Osteoblast (primary cell): ENCODE data around the gene ZIC4. TPM values are rescaled to one million over a fixed set of nuclear protein-coding genes. Genes with fewer than 3 reads are reported as not detected.

Source experiments
- DNase-seq: peaks from one replicate; pipeline ENCODE4 v3.0.0; 2011; ENCODE audit warnings: low spot score, mixed read lengths; ENCODE audit not compliant: insufficient read length; ENCODE audit errors: missing footprints
- H2AFZ ChIP-seq: 2 replicates; pipeline ENCODE4 v1.6.0; 2011; ENCODE audit warnings: mild to moderate bottlenecking, low read length
- H3K27ac ChIP-seq: 2 replicates; pipeline ENCODE4 v1.5.1; 2011; ENCODE audit warnings: mild to moderate bottlenecking, low read depth, low read length, moderate library complexity
- H3K27me3 ChIP-seq: 2 replicates; pipeline ENCODE4 v1.6.0; 2012; ENCODE audit warnings: mild to moderate bottlenecking, control low read depth, inconsistent platforms, low read length, moderate library complexity; ENCODE audit not compliant: insufficient read depth
- H3K36me3 ChIP-seq: 2 replicates; pipeline ENCODE4 v1.5.1; 2011; ENCODE audit warnings: mild to moderate bottlenecking, low read length, control low read depth, moderate library complexity; ENCODE audit not compliant: insufficient read depth
- H3K4me1 ChIP-seq: 2 replicates; pipeline ENCODE4 v1.5.1; 2011; ENCODE audit warnings: mild to moderate bottlenecking, low read length, control low read depth, moderate library complexity; ENCODE audit not compliant: insufficient read depth
- H3K4me2 ChIP-seq: 2 replicates; pipeline ENCODE4 v1.6.0; 2011; ENCODE audit warnings: mild to moderate bottlenecking, low read length; ENCODE audit not compliant: insufficient read depth
- H3K4me3 ChIP-seq: fragments of 200-600 bp; sonication (generic); 3 replicates; pipeline ENCODE4 v1.5.1; 2012; ENCODE audit warnings: mild to moderate bottlenecking, low read length, inconsistent platforms; ENCODE audit not compliant: insufficient read depth
- H3K79me2 ChIP-seq: 2 replicates; pipeline ENCODE4 v1.6.0; 2012; ENCODE audit warnings: mild to moderate bottlenecking, low read length, control low read depth, inconsistent platforms; ENCODE audit not compliant: insufficient read depth
- H3K9me3 ChIP-seq: 2 replicates; pipeline ENCODE4 v1.5.1; 2011; ENCODE audit warnings: low read depth, low read length, control low read depth
- H4K20me1 ChIP-seq: 2 replicates; pipeline ENCODE4 v1.6.0; 2012; ENCODE audit warnings: mild to moderate bottlenecking, low read length, control low read depth; ENCODE audit not compliant: insufficient read depth
- total RNA-seq: library from RNA; depleted of rRNA; stranded (reverse); fragments of >200 nt; gene quantifications from 2 replicates; pipeline ENCODE4 v1.2.3, GENCODE V29; 2012
- TF ChIP-seq, protein P1 (sequence below): IDR thresholded peaks from 2 replicates; pipeline ENCODE4 v1.5.1; 2011; ENCODE audit warnings: mild to moderate bottlenecking, low read depth, low read length, moderate library complexity; ENCODE audit errors: extremely low read depth

The ZIC4 gene
- total RNA-seq, 1 donor = 0.72 TPM

DNA sequence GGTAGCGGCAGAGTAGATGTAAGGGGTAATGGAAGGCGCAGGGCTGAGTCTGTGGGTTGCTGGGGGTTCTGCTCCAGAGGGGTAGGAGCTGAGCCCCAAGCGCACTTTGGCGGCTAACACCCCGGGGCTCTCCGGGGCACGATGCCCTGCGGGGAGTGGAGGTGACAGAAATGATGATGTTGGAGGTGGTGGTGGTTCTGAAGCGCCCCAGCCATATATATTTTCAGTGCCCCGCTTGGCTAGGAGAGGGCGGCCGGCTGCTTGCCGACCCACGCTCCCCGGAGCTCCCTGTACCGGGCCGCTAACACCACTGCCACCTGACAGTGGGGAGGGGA is 9.7 kb downstream of the ZIC4 start:
- Histone ChIP-seq H3K27me3 (peaks cover 89% of the 10 kb centered on the region), H3K27ac (no peak overlapping the region), H3K79me2 (no peaks in the 10 kb centered on the region), H3K4me1 (no peaks in the 10 kb centered on the region), H3K36me3 (no peaks in the 10 kb centered on the region), H4K20me1 (no peaks in the 10 kb centered on the region), H2AFZ (no peak overlapping the region), H3K4me2 (no peak overlapping the region), H3K4me3 (no peak overlapping the region), H3K9me3 (no peaks in the 10 kb centered on the region)
- no peak for DNase-seq
- TF ChIP-seq, protein P1, sequence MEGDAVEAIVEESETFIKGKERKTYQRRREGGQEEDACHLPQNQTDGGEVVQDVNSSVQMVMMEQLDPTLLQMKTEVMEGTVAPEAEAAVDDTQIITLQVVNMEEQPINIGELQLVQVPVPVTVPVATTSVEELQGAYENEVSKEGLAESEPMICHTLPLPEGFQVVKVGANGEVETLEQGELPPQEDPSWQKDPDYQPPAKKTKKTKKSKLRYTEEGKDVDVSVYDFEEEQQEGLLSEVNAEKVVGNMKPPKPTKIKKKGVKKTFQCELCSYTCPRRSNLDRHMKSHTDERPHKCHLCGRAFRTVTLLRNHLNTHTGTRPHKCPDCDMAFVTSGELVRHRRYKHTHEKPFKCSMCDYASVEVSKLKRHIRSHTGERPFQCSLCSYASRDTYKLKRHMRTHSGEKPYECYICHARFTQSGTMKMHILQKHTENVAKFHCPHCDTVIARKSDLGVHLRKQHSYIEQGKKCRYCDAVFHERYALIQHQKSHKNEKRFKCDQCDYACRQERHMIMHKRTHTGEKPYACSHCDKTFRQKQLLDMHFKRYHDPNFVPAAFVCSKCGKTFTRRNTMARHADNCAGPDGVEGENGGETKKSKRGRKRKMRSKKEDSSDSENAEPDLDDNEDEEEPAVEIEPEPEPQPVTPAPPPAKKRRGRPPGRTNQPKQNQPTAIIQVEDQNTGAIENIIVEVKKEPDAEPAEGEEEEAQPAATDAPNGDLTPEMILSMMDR = no peak

DNA sequence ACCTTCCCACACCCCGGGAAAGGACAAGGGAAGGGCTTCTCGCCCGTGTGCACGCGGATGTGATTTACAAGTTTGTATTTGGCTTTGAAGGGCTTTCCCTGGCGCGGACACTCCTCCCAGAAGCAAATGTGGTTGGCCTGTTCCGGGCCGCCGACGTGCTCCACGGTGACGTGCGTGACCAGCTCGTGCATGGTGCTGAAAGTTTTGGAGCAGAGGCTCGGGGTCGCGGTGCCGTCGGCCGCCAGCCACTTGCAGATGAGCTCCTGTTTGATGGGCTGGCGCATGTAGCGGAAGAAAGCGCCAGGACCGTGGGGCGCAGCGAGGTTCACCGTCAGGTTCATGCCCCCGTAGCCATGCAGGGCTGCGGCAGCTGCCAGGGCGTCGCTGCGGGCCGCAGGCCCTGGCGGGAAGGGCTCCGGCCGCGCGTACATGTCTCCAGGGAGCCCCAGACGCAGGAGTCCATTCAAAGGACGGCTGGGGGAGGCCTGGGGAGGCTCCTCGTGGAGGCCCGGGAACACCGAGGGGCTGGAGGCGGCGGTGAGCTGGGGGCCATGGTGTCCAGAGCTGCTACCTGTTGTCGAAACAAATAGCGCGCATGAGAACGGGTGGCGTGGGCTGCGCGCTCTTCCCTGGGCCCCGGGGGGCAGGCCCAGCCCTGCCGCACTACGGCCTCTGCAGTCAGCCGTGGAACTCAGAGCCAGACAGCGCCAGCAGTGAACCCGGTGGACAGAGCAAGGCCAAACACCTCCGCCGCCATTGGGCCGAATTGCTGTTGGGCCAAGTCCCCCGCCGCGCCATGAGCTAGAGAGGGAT is 10.2 kb downstream of the ZIC4 start:
- no peaks in the 10 kb centered on the region for H4K20me1 ChIP-seq
- H3K9me3 ChIP-seq = no peaks in the 10 kb centered on the region
- H3K27me3 ChIP-seq = peaks cover 87% of the 10 kb centered on the region
- H2AFZ ChIP-seq = no peak overlapping the region
- H3K4me2 ChIP-seq = no peak overlapping the region
- no peaks in the 10 kb centered on the region for H3K36me3 ChIP-seq
- DNase-seq = no peak
- TF ChIP-seq, protein P1 = no peak
- H3K4me1 ChIP-seq = no peaks in the 10 kb centered on the region
- H3K79me2 ChIP-seq = no peaks in the 10 kb centered on the region
- H3K27ac ChIP-seq = no peak overlapping the region
- no peak overlapping the region for H3K4me3 ChIP-seq

DNA sequence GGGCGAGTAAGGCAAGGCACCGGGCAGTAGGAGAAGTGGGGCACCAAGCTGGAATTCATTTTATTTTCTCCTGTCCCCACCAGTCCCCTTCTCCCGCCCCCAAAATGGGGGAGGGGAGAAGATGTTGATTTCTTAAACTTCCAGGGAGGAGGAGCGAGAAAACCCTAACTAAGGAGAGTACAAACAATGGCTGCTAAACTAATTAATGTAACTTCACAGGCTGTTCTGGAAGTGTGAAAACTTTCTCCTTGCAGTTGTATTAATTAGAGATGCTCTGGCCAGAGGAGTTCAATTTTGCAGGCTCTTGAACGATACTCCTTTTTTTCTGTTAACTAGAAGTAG is 11.5 kb downstream of the ZIC4 start:
- Histone ChIP-seq H3K4me3 (no peak overlapping the region), H2AFZ (no peak overlapping the region), H3K79me2 (no peaks in the 10 kb centered on the region), H3K9me3 (no peaks in the 10 kb centered on the region), H3K36me3 (no peaks in the 10 kb centered on the region), H3K27ac (no peak overlapping the region), H3K4me1 (no peaks in the 10 kb centered on the region), H3K4me2 (no peak overlapping the region), H4K20me1 (no peaks in the 10 kb centered on the region), H3K27me3 (peaks cover 91% of the 10 kb centered on the region)
- TF ChIP-seq, protein P1 = no peak
- DNase-seq = no peak

DNA sequence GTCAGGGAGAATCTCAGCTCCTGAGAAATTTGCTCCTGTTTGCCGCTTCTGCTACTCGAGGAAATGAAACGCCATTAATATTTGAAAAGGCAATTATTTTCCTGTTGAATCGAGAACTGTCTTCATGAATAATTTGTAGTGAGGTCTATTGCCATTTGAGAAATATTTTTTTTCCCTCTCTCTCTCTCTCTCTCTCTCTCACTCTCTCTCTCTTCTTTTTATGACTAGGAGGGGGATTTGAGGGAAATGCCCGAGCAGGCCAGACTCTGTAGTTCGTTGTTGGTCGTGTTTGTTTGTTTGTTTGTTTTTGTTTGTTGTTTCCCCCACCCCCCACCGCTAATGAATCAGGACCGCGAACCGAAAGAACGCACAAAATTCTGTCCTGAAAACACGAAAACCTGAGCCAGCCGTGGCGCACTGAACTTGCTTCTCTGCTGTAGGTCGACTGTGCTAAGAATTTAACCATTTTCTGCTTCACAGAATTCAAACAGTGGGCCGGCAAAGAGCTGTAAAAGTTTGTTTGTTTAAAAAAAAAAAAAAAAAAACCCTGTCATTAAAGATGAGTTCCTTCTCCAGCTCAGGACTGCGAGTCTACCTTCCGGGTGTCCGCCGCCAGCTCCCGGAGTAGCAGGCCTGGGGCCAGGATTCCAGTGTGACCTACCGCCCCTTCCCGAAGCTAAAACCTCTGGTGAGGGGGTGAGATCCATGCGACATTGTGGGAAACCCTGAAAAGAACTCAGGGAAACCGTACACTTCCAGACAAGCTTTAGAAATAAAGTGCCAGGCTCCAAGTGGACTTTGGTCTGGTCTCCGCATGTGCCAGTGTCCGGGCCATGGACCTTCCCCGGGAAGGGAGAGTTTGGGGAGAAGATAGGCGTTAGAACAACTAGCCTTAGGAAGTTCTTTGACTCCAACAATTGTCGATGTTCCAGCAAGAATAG is 12.1 kb downstream of the ZIC4 start:
- Histone ChIP-seq H3K79me2 (no peaks in the 10 kb centered on the region), H3K27me3 (peaks cover 95% of the 10 kb centered on the region), H2AFZ (peak overlapping the region; percentile 25), H3K27ac (no peak overlapping the region), H3K36me3 (no peaks in the 10 kb centered on the region), H3K4me3 (peak overlapping the region; percentile 63), H3K4me1 (no peaks in the 10 kb centered on the region), H3K4me2 (peak overlapping the region; percentile 52), H3K9me3 (no peaks in the 10 kb centered on the region), H4K20me1 (no peaks in the 10 kb centered on the region)
- TF ChIP-seq, protein P1 = no peak
- DNase-seq = no peak
